Kidney (tissue), 14 donors: ENCODE measurements around the gene ZNF710. TPM values are rescaled to one million over a fixed set of nuclear protein-coding genes. Genes with fewer than 3 reads are reported as not detected.

ENCODE experiments used
- DNase-seq, 5 donors: peaks; one replicate each; pipeline ENCODE4 v3.0.0-alpha.2; 2013 to 2020
- FAIRE-seq: peaks from 2 replicates; lab custom pipeline; 2012; peaks lifted over from hg19 to GRCh38; lab: Jason Lieb, UNC
- H3K27ac ChIP-seq, 2 donors: one replicate each; pipeline ENCODE4 v1.7.0; 2013; ENCODE audit warnings: low read depth in 2 of 2, low read length in 2 of 2, inconsistent platforms in 1 of 2
- H3K27me3 ChIP-seq: one replicate; pipeline ENCODE4 v1.7.1; 2013; ENCODE audit warnings: low read length, inconsistent platforms; ENCODE audit not compliant: control insufficient read depth, insufficient read depth
- H3K36me3 ChIP-seq, 3 donors: one replicate each; pipeline versions ENCODE4 v1.7.0 to v1.7.1; 2013; ENCODE audit warnings: low read length in 3 of 3, control low read depth in 1 of 3, inconsistent platforms in 1 of 3; ENCODE audit not compliant: insufficient read depth in 3 of 3, control insufficient read depth in 2 of 3
- H3K4me1 ChIP-seq, 3 donors: one replicate each; pipeline versions ENCODE4 v1.7.0 to v1.7.1; 2013; ENCODE audit warnings: low read length in 3 of 3, inconsistent platforms in 1 of 3, low read depth in 1 of 3; ENCODE audit not compliant: control insufficient read depth in 2 of 3, insufficient read depth in 2 of 3
- H3K4me3 ChIP-seq, 3 donors: one replicate each; pipeline versions ENCODE4 v1.7.0 to v1.8.1; 2013; ENCODE audit warnings: low read length in 3 of 3, control low read depth in 1 of 3, inconsistent platforms in 1 of 3
- H3K9ac ChIP-seq, 3 donors: one replicate each; pipeline versions ENCODE4 v1.7.0 to v1.7.1; 2013; ENCODE audit warnings: low read length in 3 of 3, control low read depth in 1 of 3, inconsistent platforms in 1 of 3
- H3K9me3 ChIP-seq, 3 donors: one replicate each; pipeline versions ENCODE4 v1.7.0 to v1.7.1; 2013; ENCODE audit warnings: low read length in 3 of 3, control low read depth in 1 of 3, inconsistent platforms in 1 of 3; ENCODE audit not compliant: control insufficient read depth in 2 of 3, insufficient read depth in 1 of 3
- CTCF ChIP-seq: IDR thresholded peaks from 3 replicates; pipeline ENCODE4 v1.5.1; 2012; ENCODE audit warnings: mild to moderate bottlenecking, moderate library complexity, borderline replicate concordance; ENCODE audit not compliant: insufficient read depth; ENCODE audit errors: extremely low read depth
- intact Hi-C: fragments of 100-400 bp; cut with DNase I; formaldehyde crosslinking; loops from one replicate; pipeline ENCODE4 v1.11.1; 2022
- polyA plus RNA-seq: library from polyadenylated mRNA; stranded (reverse); fragments of 350-450 nt; fragmentation: Illumina TruSeq; extraction: RNeasy Lipid Tissue Mini Kit (QIAGEN cat#74804); gene quantifications from one replicate; pipeline ENCODE4 v1.2.3, GENCODE V29; 2014; ENCODE audit warnings: low read depth, low replicate concordance; ENCODE audit not compliant: insufficient read depth
- total RNA-seq: library from RNA; stranded (reverse); fragmentation: NEBNext Ultra II Directional; extraction: Animal tissue kit (Norgen Biotek cat#: 25700); gene quantifications from one replicate; pipeline ENCODE4 v1.2.1, GENCODE V29; 2021
- donor health status: control.
- donor health status: control.
- donor health status: control.
- donor health status: control.
- donor health status: control.
- donor health status: DM: yes; HTN: yes; CAD: no.
- donor health status: Normal renal cell carcinoma (clear cell type).

ZNF710 gene
- total and polyA plus RNA-seq, 2 donors from 2014 or later: 11.0 to 17.0 TPM

- Histone ChIP-seq H3K27ac (peak overlapping the region; percentile 50 to 91), H3K36me3 (peaks cover 2 to 22% (median 5%) of the 10 kb centered on the region in 3 donors), H3K27me3 (no peaks in the 10 kb centered on the region), H3K4me3 (no peak overlapping the region), H3K9me3 (no peaks in the 10 kb centered on the region), H3K4me1 (peaks cover 0 to 16% (median 7%) of the 10 kb centered on the region in 3 donors), H3K9ac (peak overlapping the region in 1 of 3 donors; percentile 58)
- intact Hi-C loops: loop anchor here (10.0 kb wide), 1 partner anchor 342 kb away; no protein-coding TSS in a partner anchor
- DNase-seq (no peak), FAIRE-seq (no peak)
- TF ChIP-seq CTCF: no peak
Observed at GRCh38 chr15:90076716-90077115, 75.6 kb downstream of the ZNF710 start.

- FAIRE-seq (no peak), DNase-seq (no peak)
- H3K4me1 ChIP-seq: peaks cover 0 to 9% (median 7%) of the 10 kb centered on the region in 3 donors
- no peak overlapping the region for H3K27ac ChIP-seq
- no peaks in the 10 kb centered on the region for H3K27me3 ChIP-seq
- intact Hi-C loops: loop anchor here (10.0 kb wide), 1 partner anchor 344 kb away; no protein-coding TSS in a partner anchor
- no peaks in the 10 kb centered on the region for H3K9me3 ChIP-seq
- no peak overlapping the region for H3K4me3 ChIP-seq
- H3K36me3 ChIP-seq: peaks cover 2 to 21% (median 12%) of the 10 kb centered on the region in 3 donors
- no peak overlapping the region for H3K9ac ChIP-seq
- no peak for TF ChIP-seq CTCF
Observed at GRCh38 chr15:90078965-90079364, 77.8 kb downstream of the ZNF710 start.

GRCh38 chr15:90079619-90080457, 78.7 kb downstream of the ZNF710 start:
- intact Hi-C loops: loop anchor here (10.0 kb wide), 1 partner anchor 345 kb away; no protein-coding TSS in a partner anchor
- no peak for TF ChIP-seq CTCF
- Histone ChIP-seq H3K9ac (no peak overlapping the region), H3K27me3 (no peaks in the 10 kb centered on the region), H3K4me1 (peaks cover 0 to 9% (median 7%) of the 10 kb centered on the region in 3 donors), H3K27ac (no peak overlapping the region), H3K36me3 (peaks cover 2 to 21% (median 18%) of the 10 kb centered on the region in 3 donors), H3K4me3 (no peak overlapping the region), H3K9me3 (no peaks in the 10 kb centered on the region)
- FAIRE-seq: no peak
- DNase-seq: no peak
